Kidney (tissue), 14 donors: ENCODE data around the gene PLA2G4E. TPM values are rescaled to one million over a fixed set of nuclear protein-coding genes. Genes with fewer than 3 reads are reported as not detected.

Experiments used
- DNase-seq, 5 donors: peaks; one replicate each; pipeline ENCODE4 v3.0.0-alpha.2; 2013 to 2020
- FAIRE-seq: peaks from 2 replicates; lab custom pipeline; 2012; peaks lifted over from hg19 to GRCh38; lab: Jason Lieb, UNC
- H3K27ac ChIP-seq, 2 donors: one replicate each; pipeline ENCODE4 v1.7.0; 2013; ENCODE audit warnings: low read depth in 2 of 2, low read length in 2 of 2, inconsistent platforms in 1 of 2
- H3K27me3 ChIP-seq: one replicate; pipeline ENCODE4 v1.7.1; 2013; ENCODE audit warnings: low read length, inconsistent platforms; ENCODE audit not compliant: control insufficient read depth, insufficient read depth
- H3K36me3 ChIP-seq, 3 donors: one replicate each; pipeline versions ENCODE4 v1.7.0 to v1.7.1; 2013; ENCODE audit warnings: low read length in 3 of 3, control low read depth in 1 of 3, inconsistent platforms in 1 of 3; ENCODE audit not compliant: insufficient read depth in 3 of 3, control insufficient read depth in 2 of 3
- H3K4me1 ChIP-seq, 3 donors: one replicate each; pipeline versions ENCODE4 v1.7.0 to v1.7.1; 2013; ENCODE audit warnings: low read length in 3 of 3, inconsistent platforms in 1 of 3, low read depth in 1 of 3; ENCODE audit not compliant: control insufficient read depth in 2 of 3, insufficient read depth in 2 of 3
- H3K4me3 ChIP-seq, 3 donors: one replicate each; pipeline versions ENCODE4 v1.7.0 to v1.8.1; 2013; ENCODE audit warnings: low read length in 3 of 3, control low read depth in 1 of 3, inconsistent platforms in 1 of 3
- H3K9ac ChIP-seq, 3 donors: one replicate each; pipeline versions ENCODE4 v1.7.0 to v1.7.1; 2013; ENCODE audit warnings: low read length in 3 of 3, control low read depth in 1 of 3, inconsistent platforms in 1 of 3
- H3K9me3 ChIP-seq, 3 donors: one replicate each; pipeline versions ENCODE4 v1.7.0 to v1.7.1; 2013; ENCODE audit warnings: low read length in 3 of 3, control low read depth in 1 of 3, inconsistent platforms in 1 of 3; ENCODE audit not compliant: control insufficient read depth in 2 of 3, insufficient read depth in 1 of 3
- CTCF ChIP-seq: IDR thresholded peaks from 3 replicates; pipeline ENCODE4 v1.5.1; 2012; ENCODE audit warnings: mild to moderate bottlenecking, moderate library complexity, borderline replicate concordance; ENCODE audit not compliant: insufficient read depth; ENCODE audit errors: extremely low read depth
- intact Hi-C: fragments of 100-400 bp; cut with DNase I; formaldehyde crosslinking; loops from one replicate; pipeline ENCODE4 v1.11.1; 2022
- polyA plus RNA-seq: library from polyadenylated mRNA; stranded (reverse); fragments of 350-450 nt; fragmentation: Illumina TruSeq; extraction: RNeasy Lipid Tissue Mini Kit (QIAGEN cat#74804); gene quantifications from one replicate; pipeline ENCODE4 v1.2.3, GENCODE V29; 2014; ENCODE audit warnings: low read depth, low replicate concordance; ENCODE audit not compliant: insufficient read depth
- total RNA-seq: library from RNA; stranded (reverse); fragmentation: NEBNext Ultra II Directional; extraction: Animal tissue kit (Norgen Biotek cat#: 25700); gene quantifications from one replicate; pipeline ENCODE4 v1.2.1, GENCODE V29; 2021
- donor health status: control.
- donor health status: control.
- donor health status: control.
- donor health status: control.
- donor health status: control.
- donor health status: DM: yes; HTN: yes; CAD: no.
- donor health status: Normal renal cell carcinoma (clear cell type).

PLA2G4E gene
- total and polyA plus RNA-seq, 2 donors from 2014 or later, result not detected

- H3K9me3 ChIP-seq, result peaks cover 0 to 3% (median 0%) of the 10 kb centered on the region in 3 donors
- DNase-seq, result peak in 1 of 5 donors; percentile 4
- no peak overlapping the region for H3K9ac ChIP-seq
- H3K36me3 ChIP-seq, result no peaks in the 10 kb centered on the region
- FAIRE-seq, result no peak
- no peak for TF ChIP-seq CTCF
- H3K27ac ChIP-seq, result no peak overlapping the region
- no peaks in the 10 kb centered on the region for H3K27me3 ChIP-seq
- H3K4me3 ChIP-seq, result no peak overlapping the region
- peaks cover 0 to 2% (median 0%) of the 10 kb centered on the region in 3 donors for H3K4me1 ChIP-seq
- intact Hi-C loops, result no loop called here
Measured at GRCh38 chr15:42009474-42009873, 11.4 kb downstream of the PLA2G4E start.

- H3K9me3 ChIP-seq, result peaks cover 0 to 3% (median 0%) of the 10 kb centered on the region in 3 donors
- no peak overlapping the region for H3K9ac ChIP-seq
- DNase-seq (no peak), FAIRE-seq (no peak)
- intact Hi-C loops, result no loop called here
- H3K4me1 ChIP-seq, result peaks cover 0 to 2% (median 0%) of the 10 kb centered on the region in 3 donors
- no peaks in the 10 kb centered on the region for H3K36me3 ChIP-seq
- H3K27ac ChIP-seq, result no peak overlapping the region
- TF ChIP-seq CTCF, result no peak
- H3K4me3 ChIP-seq, result no peak overlapping the region
- no peaks in the 10 kb centered on the region for H3K27me3 ChIP-seq
Measured at GRCh38 chr15:42009022-42009421, 11.8 kb downstream of the PLA2G4E start.

- DNase-seq, result no peak
Measured at GRCh38 chr15:42007386-42007785, 13.5 kb downstream of the PLA2G4E start.

More at GRCh38 chr15:42007386-42007785, 13.5 kb downstream of the PLA2G4E start:
- TF ChIP-seq CTCF, result no peak
- Histone ChIP-seq H3K9ac (no peak overlapping the region), H3K9me3 (peaks cover 0 to 3% (median 0%) of the 10 kb centered on the region in 3 donors), H3K4me1 (peaks cover 0 to 2% (median 0%) of the 10 kb centered on the region in 3 donors), H3K36me3 (no peaks in the 10 kb centered on the region), H3K4me3 (no peak overlapping the region), H3K27ac (no peak overlapping the region), H3K27me3 (no peaks in the 10 kb centered on the region)
- no peak for FAIRE-seq
- intact Hi-C loops, result no loop called here
